Measurements from ENCODE around the gene GIPC3. TPM values are rescaled to one million over a fixed set of nuclear protein-coding genes. Genes with fewer than 3 reads are reported as not detected.

The GIPC3 gene
- total and polyA plus RNA-seq, 12 donors, result 0.33 to 5.9 (median 3.2) TPM

- Histone ChIP-seq H3K9me3 (replicated peaks in 1 of 3) (no peaks in the 10 kb centered on the region), H3K27me3 (no peaks in the 10 kb centered on the region), H3K4me3 (no peak overlapping the region), H3K27ac (no peak overlapping the region), H3K36me3 (replicated peaks in 1 of 2) (peaks cover 0 to 8% of the 10 kb centered on the region in 2 donors), H3K4me1 (replicated peaks in 1 of 2) (peaks cover 7 to 23% of the 10 kb centered on the region in 2 donors)
- DNase-seq, result no peak
- 87 to 94% (median 89%) methylated on average over 20 to 34 of the region's 34 CpGs for WGBS, 4 donors
- intact Hi-C loops (cut with DNase I), result no loop called here
- TF ChIP-seq POLR2A (IDR thresholded peaks at IDR 0.05) (no peak), CTCF (IDR thresholded peaks at IDR 0.05) (no peak)
These were observed 34.1 kb upstream of the GIPC3 start for GRCh38 chr19:3550947-3551791.

- no peak for DNase-seq
- TF ChIP-seq POLR2A (IDR thresholded peaks at IDR 0.05) (no peak), CTCF (IDR thresholded peaks at IDR 0.05) (no peak)
- no peak overlapping the region for H3K4me3 ChIP-seq
- no peaks in the 10 kb centered on the region for H3K9me3 ChIP-seq (replicated peaks in 1 of 3)
- 80 to 90% (median 87%) methylated on average over 9 of the region's 9 CpGs for WGBS, 4 donors
- peaks cover 0 to 8% of the 10 kb centered on the region in 2 donors for H3K36me3 ChIP-seq (replicated peaks in 1 of 2)
- H3K27me3 ChIP-seq, result no peaks in the 10 kb centered on the region
- intact Hi-C loops (cut with DNase I), result no loop called here
- H3K27ac ChIP-seq, result no peak overlapping the region
- peaks cover 12 to 24% of the 10 kb centered on the region in 2 donors for H3K4me1 ChIP-seq (replicated peaks in 1 of 2)
These were observed 33.5 kb upstream of the GIPC3 start for GRCh38 chr19:3551792-3552095.

GRCh38 chr19:3554254-3555083 lies 30.8 kb upstream of the GIPC3 start:
- Histone ChIP-seq H3K27me3 (no peaks in the 10 kb centered on the region), H3K27ac (peak overlapping the region in 3 of 5 donors; percentile 29 to 70 (median 58)), H3K9me3 (replicated peaks in 1 of 3) (no peaks in the 10 kb centered on the region), H3K36me3 (replicated peaks in 1 of 2) (no peaks in the 10 kb centered on the region), H3K4me3 (no peak overlapping the region), H3K4me1 (replicated peaks in 1 of 2) (peaks cover 14 to 24% of the 10 kb centered on the region in 2 donors)
- no peak for DNase-seq
- 72 to 84% (median 77%) methylated on average over 21 of the region's 21 CpGs for WGBS, 4 donors
- TF ChIP-seq POLR2A (IDR thresholded peaks at IDR 0.05) (no peak), CTCF (IDR thresholded peaks at IDR 0.05) (no peak)
- intact Hi-C loops (cut with DNase I), result no loop called here

- no peak for DNase-seq
- intact Hi-C loops (cut with DNase I), result no loop called here
- no peaks in the 10 kb centered on the region for H3K36me3 ChIP-seq (replicated peaks in 1 of 2)
- no peak for TF ChIP-seq CTCF (IDR thresholded peaks at IDR 0.05)
- TF ChIP-seq POLR2A (IDR thresholded peaks at IDR 0.05), result no peak
- H3K4me1 ChIP-seq (replicated peaks in 1 of 2), result peaks cover 14 to 24% of the 10 kb centered on the region in 2 donors
- peak overlapping the region in 2 of 4 donors; percentile 81 to 100 for H3K4me3 ChIP-seq
- H3K27ac ChIP-seq, result peak overlapping the region in 1 of 5 donors; percentile 18
- no peaks in the 10 kb centered on the region for H3K9me3 ChIP-seq (replicated peaks in 1 of 3)
- no peaks in the 10 kb centered on the region for H3K27me3 ChIP-seq
- 68 to 83% (median 78%) methylated on average over 6 to 15 of the region's 15 CpGs for WGBS, 4 donors
These were observed 29.4 kb upstream of the GIPC3 start for GRCh38 chr19:3555653-3556422.

Measured in adrenal gland (tissue), 12 donors.